Mesendoderm (in vitro differentiated cells): ENCODE data around the gene SLCO4A1.

Experiments used
- DNase-seq: peaks from one replicate; pipeline ENCODE4 v3.0.0; 2013
- H2AK5ac ChIP-seq: 2 replicates; pipeline ENCODE4 v1.6.1; 2013; ENCODE audit warnings: low read length, inconsistent platforms
- H2BK120ac ChIP-seq: 2 replicates; pipeline ENCODE4 v1.6.1; 2013; ENCODE audit warnings: low read depth, mild to moderate bottlenecking, low read length, moderate library complexity, mixed read lengths
- H2BK15ac ChIP-seq: replicated peaks from 2 replicates; pipeline ENCODE4 v1.6.1; 2013; ENCODE audit warnings: low read depth, mild to moderate bottlenecking, moderate library complexity
- H2BK5ac ChIP-seq: 2 replicates; pipeline ENCODE4 v1.6.1; 2013; ENCODE audit warnings: low read length, inconsistent platforms
- H3K18ac ChIP-seq: 2 replicates; pipeline ENCODE4 v1.6.1; 2013; ENCODE audit warnings: mild to moderate bottlenecking, low read length, mixed read lengths
- H3K23ac ChIP-seq: one replicate; pipeline ENCODE4 v1.6.1; 2013; ENCODE audit warnings: low read length
- H3K27ac ChIP-seq: 2 replicates; pipeline ENCODE4 v1.5.1; 2013; ENCODE audit warnings: low read depth, mild to moderate bottlenecking, inconsistent platforms, low read length, moderate library complexity
- H3K27me3 ChIP-seq: 2 replicates; pipeline ENCODE4 v1.6.1; 2013; ENCODE audit warnings: low read length, control low read depth, mild to moderate bottlenecking, inconsistent platforms; ENCODE audit not compliant: insufficient read depth, poor library complexity
- H3K36me3 ChIP-seq: 2 replicates; pipeline ENCODE4 v1.6.1; 2013; ENCODE audit warnings: low read length, inconsistent platforms; ENCODE audit not compliant: control insufficient read depth, insufficient read depth
- H3K4ac ChIP-seq: one replicate; pipeline ENCODE4 v1.6.1; 2013; ENCODE audit warnings: low read depth, mild to moderate bottlenecking, low read length, moderate library complexity
- H3K4me1 ChIP-seq: 2 replicates; pipeline ENCODE4 v1.6.1; 2013; ENCODE audit warnings: low read depth, low read length, inconsistent platforms; ENCODE audit not compliant: control insufficient read depth
- H3K4me2 ChIP-seq: 2 replicates; pipeline ENCODE4 v1.6.1; 2013; ENCODE audit warnings: low read length
- H3K4me3 ChIP-seq: 2 replicates; pipeline ENCODE4 v1.5.1; 2013; ENCODE audit warnings: mild to moderate bottlenecking, low read length
- H3K56ac ChIP-seq: one replicate; pipeline ENCODE4 v1.6.1; 2013; ENCODE audit warnings: low read length
- H3K79me1 ChIP-seq: 2 replicates; pipeline ENCODE4 v1.6.1; 2013; ENCODE audit warnings: low read length, inconsistent platforms
- H3K79me2 ChIP-seq: 2 replicates; pipeline ENCODE4 v1.6.1; 2013; ENCODE audit warnings: mild to moderate bottlenecking, low read length; ENCODE audit not compliant: control insufficient read depth, insufficient read depth
- H3K9ac ChIP-seq: 2 replicates; pipeline ENCODE4 v1.6.1; 2013; ENCODE audit warnings: low read length, inconsistent platforms
- H4K5ac ChIP-seq: one replicate; pipeline ENCODE4 v1.6.1; 2013; ENCODE audit warnings: low read length
- H4K8ac ChIP-seq: one replicate; pipeline ENCODE4 v1.6.1; 2013; ENCODE audit warnings: low read depth, mild to moderate bottlenecking, control low read depth, low read length, moderate library complexity
- WGBS: extraction: QIAGEN DNeasy Blood & Tissue Kit; methylation state at CpG from one replicate; pipeline ENCODE4 v1.1.7; 2013; ENCODE audit warnings: low lambda C conversion rate, missing lambda C conversion rate; ENCODE audit not compliant: insufficient coverage; ENCODE audit errors: extremely low coverage; 5-methylcytosine and 5-hydroxymethylcytosine counted together

Gene SLCO4A1

DNA sequence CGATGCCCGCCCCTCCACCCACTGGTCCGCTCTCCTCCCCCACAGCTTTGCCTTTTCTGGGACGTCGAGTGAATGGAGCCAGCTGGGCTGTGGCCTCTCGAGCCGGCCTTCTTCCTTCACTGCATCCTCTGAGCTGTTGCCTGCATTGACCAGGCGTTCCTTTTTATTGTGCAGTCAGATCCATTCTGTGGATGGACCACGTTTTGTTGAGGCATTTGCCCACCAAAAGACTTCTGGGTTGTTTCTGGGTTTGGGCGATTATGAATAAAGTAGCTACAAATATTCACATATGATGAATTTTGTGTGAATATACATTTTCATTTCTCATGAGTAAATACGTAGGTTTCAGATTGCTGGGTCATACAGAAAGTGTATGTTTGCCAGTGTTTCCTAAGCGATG is 76.2 kb downstream of the SLCO4A1 start:
- Histone ChIP-seq H3K4ac (no peak overlapping the region), H3K4me2 (no peak overlapping the region), H3K9ac (no peak overlapping the region), H3K36me3 (no peaks in the 10 kb centered on the region), H3K79me1 (no peaks in the 10 kb centered on the region), H2BK120ac (no peak overlapping the region), H2AK5ac (no peak overlapping the region), H3K56ac (no peak overlapping the region), H3K4me1 (no peaks in the 10 kb centered on the region), H3K27ac (no peak overlapping the region), H4K5ac (no peak overlapping the region), H4K8ac (no peak overlapping the region), H3K23ac (no peak overlapping the region), H3K4me3 (no peak overlapping the region), H2BK5ac (no peak overlapping the region), H3K79me2 (no peaks in the 10 kb centered on the region), H2BK15ac (no peak overlapping the region), H3K18ac (no peak overlapping the region), H3K27me3 (no peaks in the 10 kb centered on the region)
- no peak for DNase-seq
- WGBS, result no CpG with 5 or more reads among the region's 12 CpGs

- no peak overlapping the region for H3K56ac ChIP-seq
- no peak overlapping the region for H4K5ac ChIP-seq
- no peak overlapping the region for H3K4me3 ChIP-seq
- H3K79me1 ChIP-seq, result no peaks in the 10 kb centered on the region
- 100% methylated on average over 1 of the region's 12 CpGs for WGBS
- H3K27me3 ChIP-seq, result no peaks in the 10 kb centered on the region
- no peak overlapping the region for H3K23ac ChIP-seq
- no peaks in the 10 kb centered on the region for H3K4me1 ChIP-seq
- no peak overlapping the region for H2BK120ac ChIP-seq
- no peak overlapping the region for H3K4me2 ChIP-seq
- H2AK5ac ChIP-seq, result no peak overlapping the region
- no peak overlapping the region for H4K8ac ChIP-seq
- H2BK5ac ChIP-seq, result no peak overlapping the region
- no peak for DNase-seq
- no peak overlapping the region for H3K9ac ChIP-seq
- H3K36me3 ChIP-seq, result no peaks in the 10 kb centered on the region
- H3K27ac ChIP-seq, result no peak overlapping the region
- no peak overlapping the region for H3K18ac ChIP-seq
- no peak overlapping the region for H3K4ac ChIP-seq
- H2BK15ac ChIP-seq, result no peak overlapping the region
- H3K79me2 ChIP-seq, result no peaks in the 10 kb centered on the region
These were observed 77.1 kb downstream of the SLCO4A1 start for GRCh38 chr20:62719250-62719935.
